HPDE6-E6E7 (cell line): ENCODE measurements around the gene PLEKHA8.
A peak's percentile ranks its signal among the peaks of the same experiment; 100 is the strongest.
"Not testable (repeated sequence)": the region's sequence is repeated elsewhere in the genome, so short reads cannot be mapped to it uniquely, and the experiment has no call there.

Experiments
- DNase-seq: peaks from one replicate; pipeline ENCODE4 v3.0.0; 2011; ENCODE audit warnings: missing footprints; ENCODE audit errors: extremely low spot score

PLEKHA8 gene

DNA sequence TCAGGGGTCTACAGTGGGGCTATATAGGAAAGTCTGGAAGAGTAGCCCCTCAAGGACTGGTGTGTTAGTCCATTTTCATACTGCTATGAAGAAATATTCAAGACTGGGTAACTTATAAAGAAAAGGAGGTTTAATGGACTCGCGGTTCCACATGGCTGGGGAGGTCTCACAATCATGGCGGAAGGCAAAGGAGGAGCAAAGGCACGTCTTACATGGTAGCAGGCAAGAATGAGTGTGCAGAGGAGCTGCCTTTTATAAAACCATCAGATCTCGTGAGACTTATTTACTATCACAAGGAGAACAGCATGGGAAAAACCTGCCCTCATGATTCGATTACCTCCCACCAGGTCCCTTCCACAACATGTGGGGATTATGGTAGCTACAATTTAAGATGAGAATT is 4.7 kb upstream of the PLEKHA8 start:
- DNase-seq = no peak

DNA sequence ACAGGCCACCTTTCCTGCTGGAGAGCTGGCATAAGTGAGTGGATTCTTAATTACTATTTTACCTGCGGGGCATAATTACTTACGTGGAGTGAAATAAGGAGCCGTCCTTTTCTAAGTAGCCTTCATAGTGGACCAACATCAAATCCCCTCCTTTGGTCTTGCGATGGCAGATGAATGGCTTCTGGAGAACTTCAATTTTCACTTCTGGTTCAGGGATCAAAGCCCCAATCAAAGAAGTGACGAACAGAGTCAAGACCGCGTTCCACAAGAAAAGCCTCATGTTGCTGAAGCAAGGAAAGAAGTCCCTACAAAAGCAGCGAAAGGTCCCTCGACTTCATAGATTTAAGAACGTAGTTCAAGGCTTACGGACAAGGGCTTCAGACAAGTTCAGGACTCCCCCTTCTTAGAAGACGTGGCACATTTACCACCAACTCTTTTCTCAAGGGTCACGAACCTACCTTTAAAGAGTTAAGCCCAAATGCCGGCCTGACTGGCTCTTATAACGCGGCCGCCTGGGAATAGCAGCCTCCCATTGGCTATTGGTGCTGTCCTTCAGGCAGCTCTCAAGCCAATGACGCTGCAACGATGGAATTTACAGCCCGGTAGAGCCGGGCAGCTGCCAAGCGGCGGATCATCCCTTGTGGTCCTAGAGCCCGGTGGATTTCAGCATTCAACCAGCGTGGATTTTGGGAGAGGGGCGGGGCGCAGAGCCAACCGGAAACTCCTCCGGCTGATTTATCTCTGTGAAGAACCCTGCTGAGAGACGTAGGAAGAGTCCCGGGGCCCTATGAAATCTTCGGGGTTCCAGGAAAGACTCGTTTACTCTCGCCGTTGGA is 1.8 kb upstream of the PLEKHA8 start, which contains the start of gene FKBP14:
Gene FKBP14, minus strand, starts transcription at position 474 of the 836 bp plus-strand sequence. Its CDS starts 194 bp downstream, at position 280.
- DNase-seq = peak; percentile 93

DNA sequence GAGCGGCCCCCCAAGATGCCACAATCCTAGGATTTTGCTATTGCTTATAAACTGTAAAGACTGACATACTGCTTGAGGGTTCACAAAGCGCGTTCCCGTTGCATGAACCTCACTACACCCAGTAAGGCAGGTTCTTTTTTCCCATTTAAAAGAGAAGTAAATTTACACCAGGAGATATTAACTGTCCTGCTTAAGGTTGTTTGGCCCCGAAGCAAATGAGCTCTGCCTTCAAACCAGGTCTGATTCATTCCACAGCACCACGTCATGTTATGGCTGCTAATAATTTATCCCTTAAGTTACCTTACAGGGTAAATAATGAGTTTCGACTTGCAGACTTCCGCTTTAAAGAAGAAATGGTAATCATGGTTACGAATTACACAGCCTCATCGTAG is 1.2 kb upstream of the PLEKHA8 start:
- peak; percentile 73 for DNase-seq

DNA sequence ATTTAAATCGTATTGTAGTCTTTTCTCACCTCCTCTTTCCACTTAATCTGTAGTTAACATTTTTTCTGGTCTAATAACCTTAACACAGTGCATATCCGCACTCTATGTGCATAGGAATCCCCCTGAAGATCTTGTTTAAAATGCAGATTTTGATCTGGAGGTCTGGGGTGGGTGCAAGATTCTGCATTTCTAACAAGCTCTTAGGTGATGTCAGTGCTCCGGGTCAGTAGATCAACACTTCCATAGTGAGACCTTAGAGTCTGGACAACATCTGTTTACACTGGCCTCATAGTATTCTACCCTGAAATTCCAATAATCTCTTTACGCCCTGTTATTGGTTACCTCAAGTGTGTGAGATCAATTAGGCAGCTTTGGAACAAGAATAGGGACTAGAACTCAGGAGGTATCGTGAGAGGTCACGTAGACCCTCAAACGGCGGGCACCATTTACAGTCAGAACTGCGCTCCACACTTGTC is 434 bp upstream of the PLEKHA8 start:
- DNase-seq = peak; percentile 19

DNA sequence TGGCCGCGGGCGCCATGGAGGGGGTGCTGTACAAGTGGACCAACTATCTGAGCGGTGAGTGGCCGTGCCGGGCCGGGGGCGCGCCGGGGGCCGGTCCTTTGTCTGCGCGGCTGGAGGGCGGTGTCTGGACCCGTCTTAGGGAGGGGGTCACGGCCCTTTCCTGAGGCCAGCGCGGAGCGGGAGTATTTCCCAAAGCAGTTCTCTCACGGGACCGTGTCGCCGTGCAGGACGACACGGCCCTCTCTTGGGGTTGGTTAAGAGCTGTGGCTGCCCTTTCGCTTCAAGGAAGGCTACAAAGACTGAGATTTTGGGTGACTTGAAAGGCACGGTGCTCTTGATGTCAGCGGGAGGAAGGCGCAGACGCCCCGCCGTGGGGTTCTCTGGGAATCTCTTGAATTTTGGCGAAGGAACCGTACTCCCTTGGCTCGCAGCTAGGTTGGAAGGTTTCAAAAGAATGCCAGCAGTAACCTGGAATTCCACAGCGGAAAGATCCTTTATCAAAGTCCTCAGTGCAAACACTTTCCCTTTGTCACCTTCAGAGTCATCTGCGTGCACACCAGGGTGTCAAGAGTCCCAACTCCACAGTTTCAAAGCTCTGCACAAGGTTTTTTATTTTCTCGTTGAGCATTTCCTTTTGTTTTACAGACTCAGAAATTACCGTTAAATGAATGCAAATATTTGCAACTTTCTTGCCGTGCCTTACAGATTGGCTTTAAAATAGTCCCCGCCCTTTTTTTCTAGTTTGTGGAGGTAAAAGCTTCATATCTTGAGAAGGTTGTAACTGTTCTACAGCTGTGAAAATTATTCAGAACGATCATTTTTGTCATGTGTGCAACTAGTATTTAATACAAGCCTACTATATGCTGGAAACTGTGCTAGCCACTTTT is 780 bp downstream of the PLEKHA8 start:
- DNase-seq = peak; percentile 14

DNA sequence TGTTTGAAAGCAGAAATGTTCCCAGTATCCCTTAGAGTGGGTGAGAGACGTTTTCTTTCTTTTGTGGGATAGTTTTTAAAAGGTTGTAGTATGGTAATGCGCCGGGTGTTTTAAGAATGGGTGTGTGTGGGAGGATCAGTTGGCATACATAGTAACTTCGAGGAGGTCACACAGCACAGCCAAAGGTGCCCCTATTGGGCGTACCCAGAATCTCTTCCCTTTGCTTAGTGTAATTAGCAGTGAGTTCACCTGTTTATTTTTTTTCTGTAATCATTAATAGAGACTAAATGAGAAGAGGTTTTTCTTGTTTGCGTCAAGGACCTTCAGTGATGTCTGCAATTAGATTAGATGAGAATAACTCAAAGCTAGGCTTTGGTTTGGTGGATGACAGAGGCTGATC is 1.5 kb downstream of the PLEKHA8 start:
- DNase-seq = no peak

DNA sequence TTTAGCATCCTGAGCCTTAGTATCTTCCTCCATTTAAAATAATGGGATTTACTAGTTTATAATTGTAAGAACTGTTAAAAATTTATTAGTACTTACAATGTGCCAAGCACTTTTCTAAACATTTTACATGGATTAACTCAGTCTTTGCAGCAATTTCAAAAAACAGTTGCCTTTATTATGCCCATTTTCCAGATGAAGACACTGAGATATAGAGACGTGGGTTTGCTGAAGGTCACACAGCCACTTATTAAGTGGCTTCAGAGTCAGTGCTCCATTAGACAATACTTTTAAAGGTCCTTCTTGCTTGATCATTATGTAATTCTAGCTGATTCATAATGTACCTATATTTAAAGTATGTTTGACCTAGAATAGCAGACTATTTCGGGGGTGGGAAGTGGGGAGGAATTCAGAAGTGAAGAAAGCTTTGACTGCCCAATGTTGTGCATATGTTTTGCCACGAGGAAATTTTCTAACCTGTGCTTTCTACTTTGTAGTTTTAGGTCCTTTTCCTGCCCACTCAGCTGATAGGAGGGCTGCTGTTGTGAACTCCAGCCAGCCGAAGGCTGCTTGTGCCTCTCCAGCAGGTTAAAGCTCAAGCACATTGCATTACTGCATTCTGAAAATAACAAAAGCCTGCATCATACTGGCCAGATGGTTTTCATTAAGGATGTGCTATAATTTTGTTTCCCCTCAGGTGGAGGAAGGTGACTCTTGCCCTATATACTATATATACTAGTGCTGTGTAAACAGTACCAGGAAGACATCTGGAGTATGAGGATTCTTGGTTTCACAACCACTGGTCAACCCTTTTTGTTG is 4.3 kb downstream of the PLEKHA8 start:
- DNase-seq = no peak

DNA sequence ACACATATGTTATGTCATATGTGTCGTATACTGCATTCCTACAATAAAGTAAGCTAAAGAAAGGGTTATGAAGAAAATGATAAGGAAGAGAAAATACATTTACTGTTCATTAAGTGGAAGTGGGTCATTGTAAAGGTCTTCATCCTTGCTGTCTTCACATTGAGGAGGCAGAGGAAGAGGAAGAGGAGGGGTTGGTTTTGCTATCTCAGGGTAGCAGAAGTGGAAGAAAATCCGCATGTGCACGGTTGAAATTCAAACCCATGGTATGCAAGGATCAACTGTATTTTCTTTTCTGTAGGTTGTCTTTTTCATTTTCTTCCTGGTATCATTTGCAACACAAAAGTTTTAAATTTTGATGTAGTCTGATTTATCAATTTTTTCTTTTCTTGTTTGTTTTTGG is 6.3 kb downstream of the PLEKHA8 start:
- DNase-seq = no peak

DNA sequence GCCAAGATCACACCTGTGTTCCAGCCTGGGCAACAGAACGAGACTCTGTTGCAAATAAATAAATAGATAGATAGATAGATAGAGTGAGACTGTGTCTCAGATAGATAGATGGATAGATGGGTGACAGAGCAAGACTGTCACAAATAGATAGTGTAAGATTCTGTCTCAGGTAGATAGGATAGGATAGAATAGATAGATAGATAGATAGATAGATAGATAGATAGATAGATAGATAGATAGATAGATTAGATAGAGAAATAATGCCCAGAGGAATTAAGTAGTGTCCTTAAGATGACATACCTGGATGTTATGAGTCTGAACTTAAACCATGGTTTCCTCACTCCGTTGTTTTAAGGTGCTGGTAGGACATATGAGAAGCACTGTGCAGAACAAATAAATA is 8.0 kb downstream of the PLEKHA8 start:
- DNase-seq = no peak

DNA sequence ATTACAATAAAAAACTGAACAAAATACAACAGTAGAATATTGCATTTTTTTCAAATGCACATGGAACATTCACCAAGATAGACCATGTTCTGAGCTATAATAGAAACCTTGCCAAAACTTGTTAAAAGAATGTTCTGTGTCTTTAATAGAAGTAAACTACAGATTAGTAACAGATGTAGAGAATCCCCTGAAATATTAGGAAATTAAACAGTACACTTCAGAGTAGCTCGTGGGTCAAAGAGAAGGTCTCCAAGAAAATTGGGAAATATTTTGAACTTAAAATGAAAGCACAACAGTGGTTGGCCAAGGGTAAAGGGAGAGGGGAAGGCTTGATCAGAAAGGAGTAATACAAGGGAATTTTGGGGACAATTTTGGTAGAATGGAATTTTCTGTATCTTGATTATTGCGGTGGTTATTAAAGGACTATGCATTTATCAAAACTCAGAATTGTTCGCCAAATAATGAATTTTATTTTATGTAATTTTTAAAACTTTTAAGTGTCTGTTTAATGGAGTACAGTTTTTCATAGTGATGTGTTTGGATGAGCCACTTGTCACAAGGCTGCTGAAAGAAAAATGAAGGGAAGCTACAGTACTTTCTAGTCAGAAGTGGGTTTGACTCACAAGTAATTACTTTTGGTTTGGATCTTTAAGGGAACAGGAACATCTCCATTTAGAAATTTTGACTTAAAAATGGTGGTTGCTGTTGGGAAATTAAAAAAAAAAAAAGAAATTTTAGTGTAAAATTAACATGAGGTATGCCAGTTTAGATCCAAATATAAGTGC is 10.2 kb downstream of the PLEKHA8 start:
- no peak for DNase-seq

DNA sequence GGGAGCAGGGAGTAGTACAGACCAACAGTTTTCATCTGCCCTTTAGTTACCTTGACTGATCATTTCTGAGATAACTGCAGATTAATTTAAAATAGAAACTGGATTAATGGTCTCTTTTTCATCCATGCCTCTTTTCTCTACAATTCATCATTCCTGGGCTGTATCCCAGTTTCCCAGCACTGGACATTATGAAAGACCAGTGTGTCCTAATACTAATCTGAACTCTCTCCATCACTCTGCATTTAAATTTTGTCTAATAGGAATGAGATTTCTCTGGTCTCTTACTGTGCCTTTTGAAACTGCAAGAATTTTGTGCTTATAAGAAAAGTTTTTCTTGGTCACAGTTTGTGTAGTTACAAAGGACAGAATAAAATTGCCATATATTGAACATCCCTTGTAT is 12.7 kb downstream of the PLEKHA8 start:
- DNase-seq = no peak

DNA sequence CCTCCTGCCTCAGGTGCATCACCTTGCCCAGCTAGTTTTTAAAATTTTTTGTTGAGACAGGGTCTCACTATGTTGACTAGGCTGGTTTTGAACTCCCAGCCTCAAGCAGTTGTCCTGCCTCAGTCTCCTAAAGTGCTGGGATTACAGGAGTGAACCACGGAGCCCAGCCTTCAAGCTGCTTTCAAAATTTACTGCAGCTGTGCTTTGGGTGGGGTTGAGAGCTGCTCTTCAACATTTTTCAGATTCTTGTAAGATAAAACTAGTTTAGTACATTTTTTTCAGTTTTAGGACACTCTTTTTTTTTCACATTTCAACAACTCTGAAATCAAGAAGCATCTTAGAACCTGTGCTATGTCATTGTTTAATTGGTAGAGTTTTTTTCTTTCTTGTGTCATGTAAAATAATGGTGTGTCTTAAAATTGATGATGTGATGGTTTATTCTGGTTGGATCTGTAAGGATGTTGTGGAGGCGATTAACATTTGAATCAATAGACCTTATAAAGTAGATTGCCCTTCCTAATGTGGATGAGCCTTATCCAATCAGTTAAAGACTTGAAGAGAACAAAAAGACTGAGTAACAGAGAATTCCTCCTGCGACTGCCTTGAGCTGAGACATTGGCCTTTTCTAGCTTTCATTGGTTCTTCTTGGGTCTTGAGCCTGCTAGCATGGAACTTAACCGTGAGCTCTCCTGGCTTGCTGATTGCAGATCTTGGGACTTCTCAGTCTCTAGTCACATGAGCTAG is 13.5 kb downstream of the PLEKHA8 start:
- DNase-seq = no peak

DNA sequence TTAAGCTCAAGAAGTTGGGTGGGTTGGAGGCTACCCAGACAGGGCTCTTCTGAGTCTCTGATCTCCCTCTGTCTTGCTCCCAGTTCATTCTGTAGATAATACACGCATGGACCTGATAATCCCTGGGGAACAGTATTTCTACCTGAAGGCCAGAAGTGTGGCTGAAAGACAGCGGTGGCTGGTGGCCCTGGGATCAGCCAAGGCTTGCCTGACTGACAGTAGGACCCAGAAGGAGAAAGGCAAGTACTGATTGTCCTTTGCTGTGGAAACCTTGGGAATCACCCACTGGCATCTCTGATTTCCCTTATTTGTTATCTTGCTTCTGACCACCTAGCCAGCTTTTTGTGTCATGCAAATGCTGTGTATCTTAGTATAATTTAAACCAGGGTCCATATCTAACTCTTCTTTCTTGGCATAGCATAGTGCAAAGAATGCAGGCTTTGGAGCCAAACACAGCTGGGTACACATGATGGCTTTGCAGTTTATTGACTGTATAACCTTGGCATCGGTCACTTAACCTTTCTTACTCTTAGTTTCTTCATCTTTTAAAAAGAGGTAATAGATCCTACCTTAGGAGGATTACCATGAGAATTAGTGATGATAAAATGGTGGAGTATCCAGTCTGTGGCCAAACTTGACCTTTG is 18.0 kb downstream of the PLEKHA8 start:
- no peak for DNase-seq

DNA sequence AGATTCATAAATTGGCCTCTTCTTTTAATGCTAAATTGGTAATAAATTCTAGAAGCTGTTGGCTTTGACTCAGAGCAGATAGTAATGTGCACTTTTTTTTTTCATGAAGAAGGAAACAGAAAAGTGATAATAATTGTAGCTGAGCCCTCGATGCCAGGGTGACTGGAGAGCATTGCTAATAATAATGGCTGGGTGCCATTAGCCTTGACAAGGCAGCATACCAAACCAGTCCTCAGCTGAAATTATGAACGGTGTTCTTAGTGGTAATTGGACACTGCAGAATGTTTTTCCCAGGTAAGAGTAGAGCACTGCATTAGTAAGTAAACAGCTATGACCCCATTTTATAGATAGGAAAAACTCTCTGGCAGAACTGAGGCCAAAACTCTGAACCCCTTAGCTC is 18.9 kb downstream of the PLEKHA8 start:
- DNase-seq = no peak

DNA sequence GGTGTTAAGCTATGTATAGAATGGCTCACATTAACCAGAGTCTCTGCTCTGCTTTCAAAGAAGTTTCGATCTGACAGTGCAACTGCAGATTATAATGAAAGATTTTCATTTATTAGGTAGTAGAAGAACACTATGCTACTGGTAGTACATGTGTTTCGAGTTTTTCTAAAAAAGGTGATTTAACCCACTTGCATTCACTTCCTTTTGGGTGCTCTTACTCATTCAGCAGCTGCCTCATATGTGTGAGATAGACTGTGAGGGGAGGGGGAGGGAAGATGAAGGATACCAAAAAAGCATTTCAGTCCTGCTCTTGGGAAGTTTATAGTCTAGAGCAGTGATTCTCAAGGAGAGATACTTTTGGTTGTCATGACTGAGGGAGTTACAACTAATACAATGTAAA is 20.4 kb downstream of the PLEKHA8 start:
- DNase-seq = no peak

DNA sequence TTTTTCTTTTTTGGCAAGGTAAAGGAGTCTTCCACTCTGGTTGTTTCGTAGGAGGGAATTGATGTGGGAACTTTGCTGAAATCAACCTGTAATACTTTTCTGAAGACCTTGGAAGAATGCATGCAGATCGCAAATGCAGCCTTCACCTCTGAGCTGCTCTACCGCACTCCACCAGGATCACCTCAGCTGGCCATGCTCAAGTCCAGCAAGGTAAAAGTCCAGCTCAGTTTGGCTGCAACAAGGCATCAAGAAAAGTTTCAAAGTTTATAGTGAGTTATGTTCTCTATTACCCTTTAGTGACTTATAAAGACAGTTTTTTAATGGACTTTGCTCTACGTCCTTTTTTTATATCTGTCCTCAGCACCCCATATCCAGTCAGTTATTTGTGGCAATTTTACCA is 21.0 kb downstream of the PLEKHA8 start:
- no peak for DNase-seq

DNA sequence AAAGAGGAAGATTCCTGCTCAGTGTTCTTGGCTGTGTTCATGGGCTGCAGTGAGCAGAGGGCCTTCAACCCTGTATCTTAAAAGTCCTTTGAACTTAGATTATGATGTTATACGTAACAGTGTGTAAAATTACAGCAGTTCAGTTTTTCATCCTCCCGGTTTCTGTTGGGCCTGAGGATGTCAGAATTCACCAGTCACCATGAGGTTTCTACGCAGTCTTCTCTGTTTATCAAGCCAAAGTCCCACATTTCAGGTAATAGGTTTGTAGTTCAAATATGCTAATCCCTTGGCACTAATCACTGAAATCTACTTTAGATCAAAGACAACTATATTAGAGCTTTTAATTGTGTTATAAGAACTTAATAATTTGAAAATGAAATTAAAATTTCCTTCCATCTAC is 24.9 kb downstream of the PLEKHA8 start:
- DNase-seq = no peak

DNA sequence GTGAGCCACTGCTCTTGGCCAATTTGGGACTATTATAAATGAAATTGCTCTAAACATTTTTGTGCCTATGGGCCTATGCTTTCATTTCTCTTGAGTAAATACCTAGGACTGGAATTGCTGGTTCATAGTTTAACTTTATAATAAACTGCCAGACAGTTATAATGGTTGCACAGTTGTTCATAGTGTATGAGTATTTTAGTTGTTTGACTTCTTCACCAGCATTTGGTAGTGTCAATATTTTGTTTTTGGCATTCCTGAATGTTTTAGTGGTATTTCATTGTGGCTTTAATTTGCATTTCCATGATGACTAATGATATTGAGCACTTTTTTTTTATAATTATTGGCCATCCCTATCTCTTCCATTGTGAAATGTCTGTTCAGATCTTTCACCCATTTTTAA is 29.5 kb downstream of the PLEKHA8 start:
- DNase-seq = no peak

DNA sequence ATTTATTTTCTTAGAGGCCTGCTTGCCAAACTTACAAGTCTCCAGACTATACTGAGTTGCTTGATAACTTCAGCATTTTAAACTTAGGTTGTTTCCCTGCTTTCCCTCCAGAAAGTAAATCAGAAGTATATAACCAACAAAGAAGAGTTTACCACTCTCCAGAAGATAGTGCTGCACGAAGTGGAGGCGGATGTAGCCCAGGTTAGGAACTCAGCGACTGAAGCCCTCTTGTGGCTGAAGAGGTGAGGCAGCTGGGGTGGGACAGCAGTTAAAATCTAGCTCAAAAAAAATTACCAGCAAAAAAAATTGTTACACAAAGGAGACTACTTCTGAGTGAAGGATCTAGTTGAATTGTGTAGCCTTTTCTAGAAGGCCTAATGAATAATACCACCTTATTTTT is 33.6 kb downstream of the PLEKHA8 start:
- DNase-seq = not testable (repeated sequence)

DNA sequence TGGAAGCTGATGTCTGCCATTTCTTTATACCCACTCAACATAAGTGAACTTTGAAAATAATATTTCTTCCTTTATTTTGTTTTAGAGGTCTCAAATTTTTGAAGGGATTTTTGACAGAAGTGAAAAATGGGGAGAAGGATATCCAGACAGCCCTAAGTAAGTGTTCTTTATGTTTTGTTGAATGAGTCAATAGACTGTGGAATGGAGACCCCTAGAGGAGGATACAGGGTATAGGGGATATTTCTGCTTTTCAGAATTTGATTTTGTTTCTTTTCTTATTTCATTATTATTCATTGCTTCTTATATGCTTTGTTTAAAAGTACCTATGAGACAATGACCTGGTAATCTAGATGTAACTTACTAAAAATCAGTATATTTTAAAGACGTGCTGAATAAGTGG is 34.4 kb downstream of the PLEKHA8 start:
- peak; percentile 41 for DNase-seq
